Neuronal stem cell (in vitro differentiated cells): ENCODE measurements around the gene LRRTM4.

ENCODE experiments used
- DNase-seq: peaks from one replicate; pipeline ENCODE4 v3.0.0-alpha.2; 2013; ENCODE audit warnings: low spot score
- H2AFZ ChIP-seq: one replicate; pipeline ENCODE4 v1.6.1; 2013; ENCODE audit warnings: mild to moderate bottlenecking, low read length, inconsistent platforms
- H2AK5ac ChIP-seq: 2 replicates; pipeline ENCODE4 v1.6.1; 2013; ENCODE audit warnings: low read depth, mild to moderate bottlenecking, inconsistent platforms, low read length, moderate library complexity, mixed read lengths
- H2BK120ac ChIP-seq: 2 replicates; pipeline ENCODE4 v1.6.1; 2013; ENCODE audit warnings: low read depth, mild to moderate bottlenecking, inconsistent platforms, low read length, moderate library complexity, mixed read lengths
- H2BK12ac ChIP-seq: one replicate; pipeline ENCODE4 v1.6.1; 2013; ENCODE audit warnings: low read length, inconsistent platforms
- H2BK15ac ChIP-seq: 2 replicates; pipeline ENCODE4 v1.6.1; 2013; ENCODE audit warnings: mild to moderate bottlenecking, low read length, inconsistent platforms, mixed read lengths
- H2BK5ac ChIP-seq: one replicate; pipeline ENCODE4 v1.6.1; 2013; ENCODE audit warnings: inconsistent platforms, mild to moderate bottlenecking, low read length, moderate library complexity
- H3K14ac ChIP-seq: one replicate; pipeline ENCODE4 v1.6.1; 2013; ENCODE audit warnings: low read length, inconsistent platforms
- H3K18ac ChIP-seq: 2 replicates; pipeline ENCODE4 v1.6.1; 2013; ENCODE audit warnings: low read length, inconsistent platforms
- H3K23ac ChIP-seq: 2 replicates; pipeline ENCODE4 v1.6.1; 2013; ENCODE audit warnings: low read depth, mild to moderate bottlenecking, mixed read lengths, low read length, inconsistent platforms; ENCODE audit not compliant: poor library complexity
- H3K27ac ChIP-seq: replicated peaks from 3 replicates; pipeline ENCODE4 v1.5.1; 2013; ENCODE audit warnings: low read length, inconsistent platforms
- H3K27me3 ChIP-seq, 3 experiments: 2 replicates each; pipeline ENCODE4 v1.6.1; 2013; ENCODE audit warnings: low read length in 3 of 3, mild to moderate bottlenecking in 2 of 3, inconsistent platforms in 1 of 3, low read depth in 1 of 3, mixed read lengths in 1 of 3, moderate library complexity in 1 of 3; ENCODE audit not compliant: control insufficient read depth in 3 of 3, insufficient read depth in 3 of 3
- H3K36me3 ChIP-seq, 2 donors: replicated peaks in 1 of 2; 2 replicates each; pipeline ENCODE4 v1.6.1; 2013; ENCODE audit warnings: low read length in 2 of 2; ENCODE audit not compliant: control insufficient read depth in 2 of 2, insufficient read depth in 2 of 2
- H3K4ac ChIP-seq: 2 replicates; pipeline ENCODE4 v1.6.1; 2013; ENCODE audit warnings: inconsistent platforms, mild to moderate bottlenecking, low read length, moderate library complexity
- H3K4me1 ChIP-seq, 2 donors: 1 replicate in 1 of 2; 2 replicates in 1 of 2; pipeline ENCODE4 v1.6.1; 2013; ENCODE audit warnings: low read length in 2 of 2, low read depth in 1 of 2; ENCODE audit not compliant: control insufficient read depth in 2 of 2, insufficient read depth in 1 of 2
- H3K4me2 ChIP-seq: one replicate; pipeline ENCODE4 v1.6.1; 2013; ENCODE audit warnings: mild to moderate bottlenecking, low read length, inconsistent platforms; ENCODE audit not compliant: insufficient read depth, poor library complexity, severe bottlenecking
- H3K4me3 ChIP-seq, 2 donors: 2 replicates each; pipeline ENCODE4 v1.5.1; 2013; ENCODE audit warnings: low read length in 2 of 2, mild to moderate bottlenecking in 2 of 2, inconsistent platforms in 1 of 2, moderate library complexity in 1 of 2
- H3K79me1 ChIP-seq: one replicate; pipeline ENCODE4 v1.6.1; 2013; ENCODE audit warnings: low read depth, mild to moderate bottlenecking, inconsistent platforms, low read length, moderate library complexity
- H3K9ac ChIP-seq: one replicate; pipeline ENCODE4 v1.6.1; 2013; ENCODE audit warnings: mild to moderate bottlenecking, low read depth, low read length, inconsistent platforms; ENCODE audit not compliant: poor library complexity
- H3K9me3 ChIP-seq, 2 donors: replicated peaks in 1 of 2; 2 replicates each; pipeline versions ENCODE3 to v1.6.1; 2013; ENCODE audit warnings: low read length in 2 of 2, mild to moderate bottlenecking in 2 of 2, inconsistent platforms in 1 of 2, low read depth in 1 of 2, mixed read lengths in 1 of 2, moderate library complexity in 1 of 2; ENCODE audit not compliant: control insufficient read depth in 2 of 2, insufficient read depth in 1 of 2
- H4K8ac ChIP-seq: one replicate; pipeline ENCODE4 v1.6.1; 2013; ENCODE audit warnings: low read depth, mild to moderate bottlenecking, inconsistent platforms, low read length, moderate library complexity
- H4K91ac ChIP-seq: one replicate; pipeline ENCODE4 v1.6.1; 2013; ENCODE audit warnings: low read length, low read depth, mild to moderate bottlenecking, inconsistent platforms; ENCODE audit not compliant: poor library complexity
- WGBS, 2 donors: extraction: QIAGEN DNeasy Blood & Tissue Kit; methylation state at CpG; one replicate each; pipeline ENCODE4 v1.1.7; 2013; ENCODE audit warnings: missing lambda C conversion rate in 2 of 2, mixed read lengths in 1 of 2; ENCODE audit not compliant: insufficient read length in 2 of 2, insufficient replicate concordance in 1 of 2; ENCODE audit errors: extremely low coverage in 2 of 2; 5-methylcytosine and 5-hydroxymethylcytosine counted together

LRRTM4 gene

DNA sequence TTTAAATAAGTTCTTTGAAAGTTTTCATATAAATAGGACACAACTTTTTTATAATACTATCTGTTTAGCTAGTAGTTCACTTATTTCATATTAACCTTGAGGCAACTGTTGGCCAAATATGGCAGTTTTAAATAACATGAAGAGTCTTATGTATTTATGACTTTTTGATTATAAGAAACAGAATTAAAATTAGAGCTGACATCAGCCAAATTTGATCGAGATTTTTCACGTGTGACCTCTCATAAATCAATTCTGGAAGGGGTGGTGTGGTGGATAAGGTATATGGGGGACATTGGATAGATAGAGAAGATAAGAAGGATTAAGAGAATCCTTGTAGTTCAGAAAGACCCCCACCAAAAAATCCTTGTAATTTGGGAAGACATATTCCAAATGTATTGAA, 776.6 kb downstream of the LRRTM4 start:
- Histone ChIP-seq H2AFZ (no peak overlapping the region), H2BK120ac (no peak overlapping the region), H3K14ac (no peak overlapping the region), H3K9ac (no peak overlapping the region), H3K4ac (no peak overlapping the region), H3K4me1 (no peaks in the 10 kb centered on the region), H3K27me3 (no peaks in the 10 kb centered on the region), H3K4me3 (no peak overlapping the region), H3K27ac (no peak overlapping the region), H2BK15ac (no peak overlapping the region), H2BK12ac (no peak overlapping the region), H3K18ac (no peak overlapping the region), H4K91ac (no peak overlapping the region), H2BK5ac (no peak overlapping the region), H3K36me3 (no peaks in the 10 kb centered on the region), H3K23ac (no peak overlapping the region), H3K9me3 (no peaks in the 10 kb centered on the region), H2AK5ac (no peak overlapping the region), H4K8ac (no peak overlapping the region), H3K4me2 (no peak overlapping the region), H3K79me1 (no peaks in the 10 kb centered on the region)
- DNase-seq, result no peak
- WGBS, 2 donors, result no CpG with 5 or more reads among the region's 2 CpGs

- H3K23ac ChIP-seq, result no peak overlapping the region
- no peak overlapping the region for H2AFZ ChIP-seq
- H3K36me3 ChIP-seq, result no peaks in the 10 kb centered on the region
- no peak overlapping the region for H2BK5ac ChIP-seq
- no peaks in the 10 kb centered on the region for H3K4me1 ChIP-seq
- H3K4me3 ChIP-seq, result no peak overlapping the region
- H3K4me2 ChIP-seq, result no peak overlapping the region
- no peak for DNase-seq
- no peaks in the 10 kb centered on the region for H3K27me3 ChIP-seq
- H3K9me3 ChIP-seq, result no peaks in the 10 kb centered on the region
- no peak overlapping the region for H2AK5ac ChIP-seq
- H3K18ac ChIP-seq, result no peak overlapping the region
- no peaks in the 10 kb centered on the region for H3K79me1 ChIP-seq
- H3K9ac ChIP-seq, result no peak overlapping the region
- no peak overlapping the region for H2BK12ac ChIP-seq
- no peak overlapping the region for H3K27ac ChIP-seq
- WGBS, 2 donors, result no CpG with 5 or more reads among the region's 1 CpG
- H3K4ac ChIP-seq, result no peak overlapping the region
- no peak overlapping the region for H2BK15ac ChIP-seq
- no peak overlapping the region for H3K14ac ChIP-seq
- H4K91ac ChIP-seq, result no peak overlapping the region
- no peak overlapping the region for H2BK120ac ChIP-seq
- no peak overlapping the region for H4K8ac ChIP-seq
These were observed 784.6 kb downstream of the LRRTM4 start for GRCh38 chr2:76737607-76738006.

GRCh38 chr2:76733736-76734135, 788.4 kb downstream of the LRRTM4 start:
- Histone ChIP-seq H3K27ac (no peak overlapping the region), H3K9me3 (no peaks in the 10 kb centered on the region), H2AK5ac (no peak overlapping the region), H3K4me2 (no peak overlapping the region), H2BK5ac (no peak overlapping the region), H3K4me1 (no peaks in the 10 kb centered on the region), H2BK15ac (no peak overlapping the region), H3K23ac (no peak overlapping the region), H4K91ac (no peak overlapping the region), H2AFZ (no peak overlapping the region), H2BK12ac (no peak overlapping the region), H3K79me1 (no peaks in the 10 kb centered on the region), H4K8ac (no peak overlapping the region), H3K4ac (no peak overlapping the region), H3K9ac (no peak overlapping the region), H2BK120ac (no peak overlapping the region), H3K4me3 (no peak overlapping the region), H3K36me3 (no peaks in the 10 kb centered on the region), H3K27me3 (no peaks in the 10 kb centered on the region), H3K14ac (no peak overlapping the region), H3K18ac (no peak overlapping the region)
- DNase-seq, result no peak

DNA sequence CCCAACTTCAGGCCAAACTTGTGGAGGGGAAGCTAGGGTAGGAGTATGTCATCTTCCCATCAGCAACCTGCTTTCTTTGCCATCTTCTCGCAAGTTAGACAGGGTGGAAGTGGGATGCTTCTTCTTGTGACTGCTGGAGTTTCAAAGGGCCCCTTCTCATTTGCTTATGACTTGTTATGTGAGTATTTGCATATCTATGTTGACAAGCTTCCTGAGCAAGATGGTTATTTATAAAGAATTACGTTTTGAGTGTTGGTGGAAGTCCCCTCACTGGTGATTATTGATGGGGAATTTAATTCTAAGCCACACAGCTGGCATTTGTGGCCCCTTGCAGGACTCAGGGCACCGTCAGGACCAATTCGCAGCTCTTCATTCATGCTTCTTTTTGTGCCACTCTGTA, 791.0 kb downstream of the LRRTM4 start:
- no peaks in the 10 kb centered on the region for H3K27me3 ChIP-seq
- H2BK15ac ChIP-seq, result no peak overlapping the region
- H3K14ac ChIP-seq, result no peak overlapping the region
- no peaks in the 10 kb centered on the region for H3K79me1 ChIP-seq
- H2BK120ac ChIP-seq, result no peak overlapping the region
- H3K4ac ChIP-seq, result no peak overlapping the region
- H3K9ac ChIP-seq, result no peak overlapping the region
- no peak overlapping the region for H2BK12ac ChIP-seq
- H4K91ac ChIP-seq, result no peak overlapping the region
- H2AFZ ChIP-seq, result no peak overlapping the region
- H3K9me3 ChIP-seq, result no peaks in the 10 kb centered on the region
- no peaks in the 10 kb centered on the region for H3K4me1 ChIP-seq
- H3K27ac ChIP-seq, result no peak overlapping the region
- H3K4me2 ChIP-seq, result no peak overlapping the region
- DNase-seq, result no peak
- H3K4me3 ChIP-seq, result no peak overlapping the region
- no peak overlapping the region for H4K8ac ChIP-seq
- no peak overlapping the region for H2AK5ac ChIP-seq
- H3K36me3 ChIP-seq, result no peaks in the 10 kb centered on the region
- H2BK5ac ChIP-seq, result no peak overlapping the region
- WGBS, 2 donors, result no CpG with 5 or more reads among the region's 4 CpGs
- H3K18ac ChIP-seq, result no peak overlapping the region
- no peak overlapping the region for H3K23ac ChIP-seq
